HepG2 (cell line): Measurements from ENCODE around the gene RSBN1L. TPM values are rescaled to one million over a fixed set of nuclear protein-coding genes. Genes with fewer than 3 reads are reported as not detected.

ENCODE experiments used
- ARID2 ChIP-seq: sonication (generic); formaldehyde crosslinking; IDR thresholded peaks from 2 replicates; pipeline ENCODE4 v1.8.1; 2022; ENCODE audit warnings: mild to moderate bottlenecking, missing genetic modification reagents, borderline replicate concordance
- CBX1 ChIP-seq: IDR thresholded peaks from one replicate; pipeline ENCODE4 v1.6.1; 2016; ENCODE audit warnings: antibody characterized with exemption, low read depth
- EEA1 ChIP-seq: sonication (generic); formaldehyde crosslinking; IDR thresholded peaks from 2 replicates; pipeline ENCODE4 v1.5.1; 2020; ENCODE audit warnings: mild to moderate bottlenecking, missing genetic modification reagents, borderline replicate concordance
- ELF4 ChIP-seq: sonication (generic); formaldehyde crosslinking; IDR thresholded peaks from 2 replicates; pipeline ENCODE4 v1.5.0; 2020; ENCODE audit warnings: missing genetic modification reagents, mild to moderate bottlenecking, moderate library complexity, borderline replicate concordance
- HNF4A ChIP-seq: sonication (generic); formaldehyde crosslinking; IDR thresholded peaks from 2 replicates; pipeline ENCODE4 v1.4.0; 2020; ENCODE audit warnings: missing genetic modification reagents
- KDM4B ChIP-seq: sonication (generic); formaldehyde crosslinking; IDR thresholded peaks from 2 replicates; pipeline ENCODE4 v1.4.0; 2020; ENCODE audit warnings: missing genetic modification reagents
- KLF13 ChIP-seq: sonication (generic); formaldehyde crosslinking; IDR thresholded peaks from 2 replicates; pipeline ENCODE4 v1.4.0; 2020; ENCODE audit warnings: mild to moderate bottlenecking, missing genetic modification reagents
- NFATC3 ChIP-seq: sonication (generic); formaldehyde crosslinking; IDR thresholded peaks from 2 replicates; pipeline ENCODE4 v1.5.1; 2020; ENCODE audit warnings: mild to moderate bottlenecking, missing genetic modification reagents
- PAF1 ChIP-seq: IDR thresholded peaks from 2 replicates; pipeline ENCODE4 v1.6.1; 2016; ENCODE audit warnings: missing genetic modification reagents, missing compliant biosample characterization
- PHF8 ChIP-seq: sonication (generic); formaldehyde crosslinking; IDR thresholded peaks from 2 replicates; pipeline ENCODE4 v1.5.0; 2020; ENCODE audit warnings: missing genetic modification reagents
- RARA ChIP-seq: IDR thresholded peaks from 2 replicates; pipeline ENCODE4 v1.6.1; 2016; ENCODE audit warnings: missing genetic modification reagents, missing compliant biosample characterization
- RARG ChIP-seq: sonication (generic); formaldehyde crosslinking; IDR thresholded peaks from 2 replicates; pipeline ENCODE4 v1.4.0; 2020; ENCODE audit warnings: low read depth, mild to moderate bottlenecking, missing genetic modification reagents
- SRSF4 ChIP-seq: fragments of 200-400 bp; formaldehyde crosslinking; IDR thresholded peaks from one replicate; pipeline ENCODE4 v1.6.1; 2018; ENCODE audit warnings: mild to moderate bottlenecking, low read depth, low read length, moderate library complexity; ENCODE audit not compliant: poor library complexity, severe bottlenecking
- STAT6 ChIP-seq: sonication (generic); formaldehyde crosslinking; IDR thresholded peaks from 2 replicates; pipeline ENCODE4 v1.4.0; 2020; ENCODE audit warnings: missing genetic modification reagents, mild to moderate bottlenecking, borderline replicate concordance
- U2AF2 ChIP-seq: fragments of 200-400 bp; formaldehyde crosslinking; IDR thresholded peaks from 2 replicates; pipeline ENCODE4 v1.6.1; 2017; ENCODE audit warnings: low read depth, mild to moderate bottlenecking, low read length
- ZKSCAN1 ChIP-seq: fragments of 150-350 bp; IDR thresholded peaks from 2 replicates; pipeline ENCODE4 v1.6.1; 2014; ENCODE audit warnings: low read length
- ZNF143 ChIP-seq: sonication (generic); formaldehyde crosslinking; IDR thresholded peaks from 2 replicates; pipeline ENCODE4 v1.4.0; 2020; ENCODE audit warnings: missing genetic modification reagents
- ZNF431 ChIP-seq: sonication (generic); formaldehyde crosslinking; IDR thresholded peaks from 2 replicates; pipeline ENCODE4 v1.9.0; 2022; ENCODE audit warnings: missing genetic modification reagents, low read depth, mild to moderate bottlenecking, borderline replicate concordance
- ZNF598 ChIP-seq: sonication (generic); formaldehyde crosslinking; IDR thresholded peaks from 2 replicates; pipeline ENCODE4 v1.5.1; 2020; ENCODE audit warnings: mild to moderate bottlenecking, missing genetic modification reagents, borderline replicate concordance
- ZNF7 ChIP-seq: IDR thresholded peaks from 2 replicates; pipeline ENCODE4 v1.6.1; 2016; ENCODE audit warnings: missing biosample characterization, missing genetic modification reagents
- ZNF710 ChIP-seq: sonication (generic); formaldehyde crosslinking; IDR thresholded peaks from 2 replicates; pipeline ENCODE4 v1.5.0; 2020; ENCODE audit warnings: mild to moderate bottlenecking, missing genetic modification reagents, borderline replicate concordance
- ZNF775 ChIP-seq: sonication (generic); formaldehyde crosslinking; IDR thresholded peaks from 2 replicates; pipeline ENCODE4 v1.4.0; 2020; ENCODE audit warnings: missing genetic modification reagents, mild to moderate bottlenecking, moderate library complexity, borderline replicate concordance
- ZNF781 ChIP-seq: sonication (generic); formaldehyde crosslinking; IDR thresholded peaks from 2 replicates; pipeline ENCODE4 v1.5.1; 2020; ENCODE audit warnings: borderline replicate concordance, mild to moderate bottlenecking, missing genetic modification reagents; ENCODE audit errors: not compliant biosample characterization
- ZSCAN31 ChIP-seq: sonication (generic); formaldehyde crosslinking; IDR thresholded peaks from 2 replicates; pipeline ENCODE4 v1.5.0; 2020; ENCODE audit warnings: low read depth, mild to moderate bottlenecking, missing genetic modification reagents
- polyA plus RNA-seq, 8 experiments: library from polyadenylated mRNA; depleted of rRNA in 3 of 8; stranded (reverse) in 7 of 8; unstranded in 1 of 8; fragments of >200 nt; fragmentation: Illumina TruSeq in 4 of 8; extraction: Trizol in 4 of 8; gene quantifications; 2 replicates each; pipeline versions ENCODE4 v1.2.1 to v1.2.3, GENCODE V29; 2011 to 2016; ENCODE audit warnings: low read depth in 4 of 8, missing spikeins in 1 of 8, mixed read lengths in 1 of 8; ENCODE audit not compliant: insufficient read depth in 1 of 8
- total RNA-seq, 5 experiments: library from RNA; depleted of rRNA; stranded (reverse); fragments of >200 nt; fragmentation: Illumina TruSeq; extraction: Trizol; gene quantifications; 2 replicates each; pipeline ENCODE4 v1.2.3, GENCODE V29; 2016; ENCODE audit warnings: low read depth in 1 of 5
- TF ChIP-seq, protein P1 (sequence below): IDR thresholded peaks from 2 replicates; pipeline ENCODE4 v1.6.1; 2016; ENCODE audit warnings: mild to moderate bottlenecking

The RSBN1L gene
- total and polyA plus RNA-seq, 2 of the 13 experiments (the other 11 are each of a cell fraction or from before 2014, with no cell fraction given) = 7.7 to 21.3 TPM

DNA sequence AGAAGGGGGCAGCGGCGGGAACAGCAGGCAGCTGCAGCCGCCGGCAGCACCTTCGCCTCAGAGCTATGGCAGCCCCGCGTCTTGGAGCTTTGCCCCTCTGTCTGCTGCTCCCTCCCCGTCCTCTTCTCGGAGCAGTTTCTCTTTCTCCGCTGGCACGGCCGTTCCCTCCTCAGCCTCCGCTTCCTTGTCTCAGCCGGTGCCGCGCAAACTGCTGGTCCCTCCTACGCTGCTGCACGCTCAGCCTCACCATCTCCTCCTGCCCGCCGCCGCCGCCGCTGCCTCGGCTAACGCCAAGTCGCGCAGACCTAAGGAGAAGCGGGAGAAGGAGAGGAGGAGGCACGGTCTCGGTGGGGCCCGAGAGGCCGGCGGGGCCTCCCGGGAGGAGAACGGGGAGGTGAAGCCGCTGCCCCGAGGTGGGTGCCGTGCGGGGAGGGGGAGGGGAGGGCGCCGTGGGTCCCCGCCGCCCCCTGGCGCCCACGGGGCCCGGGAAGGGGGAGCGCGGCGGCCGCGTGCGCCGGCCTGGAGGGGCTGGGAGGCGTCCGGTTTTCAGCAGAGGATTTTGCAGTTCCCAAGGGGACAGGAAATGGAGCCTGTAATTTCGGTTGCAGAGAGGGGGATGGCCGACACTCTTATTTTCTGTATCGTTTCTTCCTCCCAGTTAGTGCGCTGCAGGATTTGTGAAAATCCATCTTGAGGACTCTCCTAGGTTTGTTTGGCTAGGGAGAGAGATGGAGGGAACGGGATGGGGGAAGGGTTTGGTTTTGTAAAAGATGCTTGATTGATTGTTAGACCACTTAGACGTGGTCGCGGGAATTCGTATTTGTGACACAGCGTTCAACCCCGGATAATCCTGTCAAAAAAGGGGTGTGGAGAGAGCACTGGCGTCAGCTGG is 630 bp downstream of the RSBN1L start (continued):
- TF ChIP-seq STAT6 (CRISPR knock-in tag) (no peak), ELF4 (CRISPR knock-in tag) (peak; percentile 69; the same call in 1 of the 2 replicates), U2AF2 (no peak), PHF8 (CRISPR knock-in tag) (peak; percentile 62; the same call in 1 of the 2 replicates), ZSCAN31 (CRISPR knock-in tag) (no peak), KDM4B (CRISPR knock-in tag) (no peak), ZNF775 (CRISPR knock-in tag) (no peak), RARA (CRISPR knock-in tag) (0 out of 2 replicates have a peak, but pooled peaks have one; percentile 3), ZNF598 (no peak), SRSF4 (no peak), ZKSCAN1 (no peak), ZNF710 (CRISPR knock-in tag) (no peak), KLF13 (CRISPR knock-in tag) (no peak), ZNF7 (CRISPR knock-in tag) (no peak), CBX1 (no peak), NFATC3 (CRISPR knock-in tag) (no peak), ARID2 (CRISPR knock-in tag) (no peak), ZNF431 (CRISPR knock-in tag) (no peak), ZNF143 (no peak), PAF1 (CRISPR knock-in tag) (no peak), ZNF781 (CRISPR knock-in tag) (peak; percentile 50), EEA1 (CRISPR knock-in tag) (no peak), HNF4A (CRISPR knock-in tag) (no peak), RARG (no peak)
- TF ChIP-seq, protein P1, sequence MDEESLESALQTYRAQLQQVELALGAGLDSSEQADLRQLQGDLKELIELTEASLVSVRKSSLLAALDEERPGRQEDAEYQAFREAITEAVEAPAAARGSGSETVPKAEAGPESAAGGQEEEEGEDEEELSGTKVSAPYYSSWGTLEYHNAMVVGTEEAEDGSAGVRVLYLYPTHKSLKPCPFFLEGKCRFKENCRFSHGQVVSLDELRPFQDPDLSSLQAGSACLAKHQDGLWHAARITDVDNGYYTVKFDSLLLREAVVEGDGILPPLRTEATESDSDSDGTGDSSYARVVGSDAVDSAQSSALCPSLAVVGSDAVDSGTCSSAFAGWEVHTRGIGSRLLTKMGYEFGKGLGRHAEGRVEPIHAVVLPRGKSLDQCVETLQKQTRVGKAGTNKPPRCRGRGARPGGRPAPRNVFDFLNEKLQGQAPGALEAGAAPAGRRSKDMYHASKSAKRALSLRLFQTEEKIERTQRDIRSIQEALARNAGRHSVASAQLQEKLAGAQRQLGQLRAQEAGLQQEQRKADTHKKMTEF (CRISPR knock-in tag) = no peak
